HEK293 (cell line): ENCODE measurements around the gene UTP11.

Experiments
- CTCF ChIA-PET: fragments of 350-600 bp; formaldehyde crosslinking; extraction: SDS; loops from one replicate; lab custom pipeline; 2021; ENCODE audit warnings: antibody characterized with exemption; lab: Yijun Ruan, JAX
- POLR2A ChIA-PET: fragments of 300-600 bp; formaldehyde crosslinking; extraction: SDS; loops from one replicate; lab custom pipeline; 2020; ENCODE audit warnings: antibody characterized with exemption, inconsistent platforms; lab: Yijun Ruan, JAX
- H3K27ac ChIP-seq: fragments of 200-500 bp; sonication (Bioruptor generic); 2 replicates; pipeline ENCODE4 v1.5.1; 2014; ENCODE audit warnings: low read depth, low read length, control low read depth, inconsistent platforms; ENCODE audit errors: extremely low read depth
- H3K36me3 ChIP-seq, 2 experiments: fragments of 200-500 bp in 1 of 2; sonication (Bioruptor generic) in 1 of 2; 1 replicate in 1 of 2; 2 replicates in 1 of 2; pipeline ENCODE4 v1.5.1; 2014 to 2017; ENCODE audit warnings: inconsistent platforms in 2 of 2, low read length in 2 of 2; ENCODE audit not compliant: control insufficient read depth in 2 of 2, insufficient read depth in 1 of 2
- H3K4me1 ChIP-seq: fragments of 200-500 bp; sonication (Bioruptor generic); 2 replicates; pipeline ENCODE4 v1.5.1; 2014; ENCODE audit warnings: mild to moderate bottlenecking, low read length, inconsistent platforms; ENCODE audit not compliant: control insufficient read depth, insufficient read depth
- H3K4me3 ChIP-seq: 2 replicates; pipeline ENCODE4 v1.5.1; 2011; ENCODE audit warnings: low read depth, mild to moderate bottlenecking, control low read depth, low read length, moderate library complexity
- H3K9me3 ChIP-seq: fragments of 200-500 bp; sonication (Bioruptor generic); 2 replicates; pipeline ENCODE4 v1.5.1; 2014; ENCODE audit warnings: low read depth, low read length, inconsistent platforms; ENCODE audit not compliant: control insufficient read depth, insufficient read depth
- EGR2 ChIP-seq: fragments of 450-650 bp; formaldehyde crosslinking; IDR thresholded peaks from 2 replicates; pipeline ENCODE4 v1.5.1; 2016; ENCODE audit warnings: low read depth, missing biosample characterization, missing genetic modification characterization
- GLI2 ChIP-seq: fragments of 450-650 bp; formaldehyde crosslinking; IDR thresholded peaks from 2 replicates; pipeline ENCODE4; 2017; ENCODE audit warnings: missing biosample characterization, missing genetic modification characterization, low read depth, borderline replicate concordance
- HIC1 ChIP-seq: fragments of 450-650 bp; formaldehyde crosslinking; IDR thresholded peaks from 2 replicates; pipeline ENCODE4 v1.5.1; 2016; ENCODE audit warnings: missing biosample characterization, missing genetic modification characterization
- PRDM4 ChIP-seq: fragments of 450-650 bp; formaldehyde crosslinking; IDR thresholded peaks from 2 replicates; pipeline ENCODE4 v1.5.1; 2017; ENCODE audit warnings: missing biosample characterization, missing genetic modification characterization
- REST ChIP-seq: fragments of 450-650 bp; formaldehyde crosslinking; IDR thresholded peaks from 2 replicates; pipeline ENCODE4 v1.5.1; 2016; ENCODE audit warnings: missing biosample characterization, missing genetic modification characterization
- SALL2 ChIP-seq: fragments of 450-650 bp; formaldehyde crosslinking; IDR thresholded peaks from 2 replicates; pipeline ENCODE4 v1.5.0; 2017; ENCODE audit warnings: missing biosample characterization, mild to moderate bottlenecking, missing genetic modification characterization, borderline replicate concordance
- ZEB2 ChIP-seq: fragments of 450-650 bp; formaldehyde crosslinking; IDR thresholded peaks from 2 replicates; pipeline ENCODE4 v1.5.1; 2016; ENCODE audit warnings: missing biosample characterization, missing genetic modification characterization
- ZNF133 ChIP-seq: fragments of 450-650 bp; formaldehyde crosslinking; IDR thresholded peaks from 2 replicates; pipeline ENCODE4 v1.5.1; 2016; ENCODE audit warnings: missing biosample characterization, missing genetic modification characterization
- ZNF157 ChIP-seq: fragments of 450-650 bp; formaldehyde crosslinking; IDR thresholded peaks from 2 replicates; pipeline ENCODE4 v1.5.1; 2016; ENCODE audit warnings: missing biosample characterization, missing genetic modification characterization
- ZNF19 ChIP-seq: fragments of 450-650 bp; formaldehyde crosslinking; IDR thresholded peaks from 2 replicates; pipeline ENCODE4; 2016; ENCODE audit warnings: missing biosample characterization, missing genetic modification characterization, low read depth
- ZNF24 ChIP-seq: fragments of 450-650 bp; formaldehyde crosslinking; IDR thresholded peaks from 2 replicates; pipeline ENCODE4 v1.5.1; 2016; ENCODE audit warnings: missing biosample characterization, missing genetic modification characterization
- ZNF280C ChIP-seq: fragments of 450-650 bp; formaldehyde crosslinking; IDR thresholded peaks from 2 replicates; pipeline ENCODE4 v1.5.1; 2016; ENCODE audit warnings: missing biosample characterization, missing genetic modification characterization
- ZNF335 ChIP-seq: fragments of 450-650 bp; formaldehyde crosslinking; conservative IDR thresholded peaks from 2 replicates; pipeline ENCODE4 v1.5.1; 2016; ENCODE audit warnings: missing biosample characterization, missing genetic modification characterization
- ZNF404 ChIP-seq: fragments of 450-650 bp; formaldehyde crosslinking; IDR thresholded peaks from 2 replicates; pipeline ENCODE4 v1.5.1; 2017; ENCODE audit warnings: missing biosample characterization, missing genetic modification characterization
- ZNF501 ChIP-seq: fragments of 450-650 bp; formaldehyde crosslinking; IDR thresholded peaks from 2 replicates; pipeline ENCODE4 v1.5.1; 2016; ENCODE audit warnings: missing biosample characterization, missing genetic modification characterization
- ZNF521 ChIP-seq: fragments of 450-650 bp; formaldehyde crosslinking; IDR thresholded peaks from 2 replicates; pipeline ENCODE4 v1.5.1; 2017; ENCODE audit warnings: missing biosample characterization, mild to moderate bottlenecking, missing genetic modification characterization
- ZNF530 ChIP-seq: fragments of 450-650 bp; formaldehyde crosslinking; IDR thresholded peaks from 2 replicates; pipeline ENCODE4 v1.5.1; 2016; ENCODE audit warnings: low read depth, missing biosample characterization, missing genetic modification characterization
- ZNF549 ChIP-seq: fragments of 450-650 bp; IDR thresholded peaks from 2 replicates; pipeline ENCODE4 v1.5.1; 2018; ENCODE audit warnings: missing biosample characterization, missing genetic modification characterization, mild to moderate bottlenecking, inconsistent platforms, moderate library complexity
- ZNF555 ChIP-seq: fragments of 450-650 bp; formaldehyde crosslinking; conservative IDR thresholded peaks from 2 replicates; pipeline ENCODE4 v1.5.1; 2017; ENCODE audit warnings: missing biosample characterization, mild to moderate bottlenecking, missing genetic modification characterization, inconsistent platforms
- ZNF621 ChIP-seq: fragments of 450-650 bp; formaldehyde crosslinking; IDR thresholded peaks from 2 replicates; pipeline ENCODE4 v1.5.1; 2017; ENCODE audit warnings: missing biosample characterization, missing genetic modification characterization
- ZNF707 ChIP-seq: fragments of 450-650 bp; formaldehyde crosslinking; IDR thresholded peaks from 2 replicates; pipeline ENCODE4 v1.5.1; 2016; ENCODE audit warnings: missing biosample characterization, missing genetic modification characterization
- ZNF843 ChIP-seq: fragments of 450-650 bp; formaldehyde crosslinking; IDR thresholded peaks from 2 replicates; pipeline ENCODE4 v1.5.1; 2016; ENCODE audit warnings: missing biosample characterization, missing genetic modification characterization
- TF ChIP-seq, protein P1 (sequence below): fragments of 450-650 bp; formaldehyde crosslinking; IDR thresholded peaks from 2 replicates; pipeline ENCODE4 v1.5.1; 2016; ENCODE audit warnings: missing biosample characterization, missing genetic modification characterization

Gene UTP11

DNA sequence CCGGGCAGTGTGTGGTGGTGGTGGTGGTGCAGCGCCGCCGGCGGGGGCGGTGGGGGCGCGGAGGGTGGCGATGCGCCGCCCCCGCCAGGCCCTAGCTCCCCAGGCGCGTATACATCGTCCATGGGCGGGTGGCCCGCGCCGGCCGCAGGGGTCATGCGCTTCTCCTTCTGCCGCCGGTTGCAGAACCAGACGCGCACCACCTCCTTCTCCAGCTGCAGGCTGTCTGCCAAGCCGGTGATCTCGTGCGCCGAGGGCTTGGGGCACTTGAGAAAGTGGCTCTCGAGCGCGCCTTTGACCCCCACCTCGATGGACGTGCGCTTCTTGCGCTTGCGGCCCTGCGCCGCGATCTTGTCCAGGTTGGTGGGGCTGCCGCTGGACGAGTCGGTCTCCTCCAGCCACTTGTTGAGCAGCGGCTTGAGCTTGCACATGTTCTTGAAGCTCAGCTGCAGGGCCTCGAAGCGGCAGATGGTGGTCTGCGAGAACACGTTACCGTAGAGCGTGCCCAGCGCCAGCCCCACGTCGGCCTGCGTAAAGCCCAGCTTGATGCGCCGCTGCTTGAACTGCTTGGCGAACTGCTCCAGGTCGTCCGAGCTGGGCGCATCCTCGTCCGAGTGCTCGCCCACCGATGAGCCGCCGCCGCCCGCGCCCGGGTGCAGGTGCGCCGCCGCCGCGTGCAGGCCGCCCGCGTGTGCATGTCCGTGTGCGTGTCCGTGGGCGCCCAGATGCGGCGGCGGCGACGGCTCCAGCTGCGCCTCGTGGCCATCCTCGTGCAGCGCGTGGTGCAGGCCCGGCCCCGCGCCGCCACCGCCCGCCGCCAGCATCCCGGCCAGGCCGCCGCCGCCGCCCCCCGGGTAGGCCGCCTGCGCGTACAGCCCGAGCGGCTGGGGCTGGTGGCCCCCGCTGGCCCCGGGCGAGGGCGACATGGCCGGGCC lies 33.1 kb downstream of the UTP11 start (continued):
- no peak for TF ChIP-seq ZNF621 (tag by site-specific recombination)
- no peak for TF ChIP-seq SALL2 (tag by site-specific recombination)
- TF ChIP-seq ZNF843 (tag by site-specific recombination) = no peak
- TF ChIP-seq GLI2 (tag by site-specific recombination) = no peak
- TF ChIP-seq ZNF335 (tag by site-specific recombination) = no peak
- TF ChIP-seq ZNF24 (tag by site-specific recombination) = no peak
- TF ChIP-seq REST (tag by site-specific recombination) = no peak
- TF ChIP-seq ZNF521 (tag by site-specific recombination) = no peak
- no peak for TF ChIP-seq ZNF530
- TF ChIP-seq EGR2 = no peak

DNA sequence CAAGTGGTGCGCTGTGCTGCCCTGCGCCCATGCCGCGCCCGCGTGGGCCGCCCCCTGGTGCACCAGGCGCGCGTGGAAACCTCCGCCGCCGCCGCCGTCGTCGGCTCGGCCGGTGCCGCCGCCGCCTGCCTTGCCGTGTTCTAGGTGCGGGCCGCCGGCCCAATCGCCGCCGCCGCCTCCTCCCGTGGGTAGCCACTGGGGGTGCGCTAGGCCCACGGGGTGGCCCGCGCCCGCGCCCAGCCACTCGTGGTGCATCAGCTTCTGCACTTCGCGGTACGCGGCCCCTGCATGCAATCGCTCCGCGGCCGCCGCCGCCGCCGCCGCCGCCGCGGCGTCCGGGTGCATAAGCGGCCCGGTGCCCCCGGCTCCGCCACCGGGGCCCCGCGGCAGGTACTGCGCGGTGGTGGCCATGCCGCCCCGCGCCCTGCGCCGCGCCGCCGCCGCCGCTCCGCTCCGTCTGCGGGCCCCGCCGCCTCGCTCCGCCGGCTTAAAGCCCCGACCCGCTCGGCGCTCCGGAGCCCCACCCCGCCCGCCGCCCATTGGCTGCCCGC lies 33.9 kb downstream of the UTP11 start, which contains the start of gene POU3F1:
POU3F1 (minus strand) TSS at position 461 of the 551 bp plus-strand sequence; CDS start at position 411, 50 bp downstream.
- Histone ChIP-seq H3K36me3 (no peaks in the 10 kb centered on the region), H3K4me3 (peak within 1 kb of the TSS; percentile 44), H3K4me1 (no peaks in the 10 kb centered on the region), H3K27ac (no peak within 1 kb of the TSS; the same call in 1 of the 2 replicates), H3K9me3 (no peaks in the 10 kb centered on the region)
- CTCF ChIA-PET = interaction anchor here (0.7 to 0.9 kb wide), 2 partner anchors 9 to 13 kb away, joined by 4 read pairs; no protein-coding TSS in a partner anchor
- TF ChIP-seq HIC1 (tag by site-specific recombination) = no peak
- no peak for TF ChIP-seq ZNF404 (tag by site-specific recombination)
- TF ChIP-seq ZNF133 (tag by site-specific recombination) = no peak
- TF ChIP-seq ZNF157 (tag by site-specific recombination) = no peak
- no peak for TF ChIP-seq ZNF555 (tag by site-specific recombination)
- TF ChIP-seq ZNF501 (tag by site-specific recombination) = no peak
- no peak for TF ChIP-seq ZNF549 (tag by site-specific recombination)
- TF ChIP-seq ZNF19 (tag by site-specific recombination) = no peak
- TF ChIP-seq ZNF280C (tag by site-specific recombination) = no peak
- no peak for TF ChIP-seq ZNF707 (tag by site-specific recombination)
- no peak for TF ChIP-seq ZEB2 (tag by site-specific recombination)
- TF ChIP-seq PRDM4 (tag by site-specific recombination) = no peak
- TF ChIP-seq, protein P1, sequence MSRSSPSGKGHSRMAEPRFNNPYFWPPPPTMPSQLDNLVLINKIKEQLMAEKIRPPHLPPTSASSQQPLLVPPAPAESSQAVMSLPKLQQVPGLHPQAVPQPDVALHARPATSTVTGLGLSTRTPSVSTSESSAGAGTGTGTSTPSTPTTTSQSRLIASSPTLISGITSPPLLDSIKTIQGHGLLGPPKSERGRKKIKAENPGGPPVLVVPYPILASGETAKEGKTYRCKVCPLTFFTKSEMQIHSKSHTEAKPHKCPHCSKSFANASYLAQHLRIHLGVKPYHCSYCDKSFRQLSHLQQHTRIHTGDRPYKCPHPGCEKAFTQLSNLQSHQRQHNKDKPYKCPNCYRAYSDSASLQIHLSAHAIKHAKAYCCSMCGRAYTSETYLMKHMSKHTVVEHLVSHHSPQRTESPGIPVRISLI (tag by site-specific recombination) = no peak
- POLR2A ChIA-PET = interaction anchor here (0.6 to 1.0 kb wide), 4 partner anchors 16 to 92 kb away, joined by 3 to 6 read pairs (median 4); no protein-coding TSS in a partner anchor
